ENCODE data around the gene PHLDA3.
"Not testable (repeated sequence)": the region's sequence is repeated elsewhere in the genome, so short reads cannot be mapped to it uniquely, and the experiment has no call there.

The PHLDA3 gene

GRCh38 chr1:201503397-201504176, 34.6 kb upstream of the PHLDA3 start:
- DNase-seq (ENCODE audit: low spot score), result peak; percentile 83

DNA sequence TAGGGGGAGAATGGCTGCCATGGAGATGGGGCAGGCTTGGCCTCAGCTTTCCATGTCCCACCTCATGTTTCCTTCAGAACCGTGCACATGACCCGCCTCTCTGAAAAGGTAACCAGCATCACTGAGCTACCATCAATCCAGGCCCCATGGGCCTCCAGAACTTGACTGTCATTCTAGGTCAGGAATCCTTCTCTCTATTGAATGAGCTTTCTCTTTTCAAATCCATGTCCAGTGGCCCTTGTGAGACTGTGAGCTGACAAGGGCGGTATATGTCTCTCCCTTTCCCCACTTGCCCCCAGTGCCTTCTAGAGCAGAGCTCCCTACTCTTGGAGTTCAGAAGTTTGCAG, 33.5 kb upstream of the PHLDA3 start:
- peak; percentile 0 for DNase-seq (ENCODE audit: low spot score)

DNA sequence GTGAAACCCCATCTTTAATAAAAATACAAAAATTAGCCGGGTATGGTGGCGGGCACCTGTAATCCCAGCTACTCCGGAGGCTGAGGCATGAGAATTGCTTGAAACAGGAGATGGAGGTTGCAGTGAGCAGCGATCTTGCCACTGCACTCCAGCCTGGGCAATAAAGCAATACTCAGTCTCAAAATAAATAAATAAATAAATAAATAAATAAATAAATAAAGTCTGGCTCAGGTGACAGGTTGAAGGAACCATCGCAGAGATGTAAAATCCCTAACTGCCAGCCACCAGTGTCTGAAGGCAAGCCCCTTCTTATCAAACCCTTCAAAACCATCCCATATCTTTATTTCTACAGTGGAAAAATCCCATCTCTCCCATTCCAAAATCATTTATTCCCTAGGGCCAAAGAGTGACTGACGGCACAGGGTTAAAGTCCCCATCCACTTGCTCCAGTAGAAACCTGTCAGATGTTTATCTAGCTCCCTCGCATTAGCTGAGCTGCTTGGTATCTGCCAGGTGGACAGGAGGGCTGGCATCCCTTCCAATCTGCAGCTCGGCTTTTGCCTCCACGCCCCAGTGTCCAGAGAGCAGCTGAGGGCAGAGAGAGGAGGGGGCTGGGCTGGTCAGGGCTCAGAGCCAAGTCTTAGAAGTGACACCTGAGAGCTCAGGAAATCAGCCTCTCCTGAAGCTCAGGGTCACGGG, 33.0 kb upstream of the PHLDA3 start:
- DNase-seq (ENCODE audit: low spot score), result peak; percentile 1

DNA sequence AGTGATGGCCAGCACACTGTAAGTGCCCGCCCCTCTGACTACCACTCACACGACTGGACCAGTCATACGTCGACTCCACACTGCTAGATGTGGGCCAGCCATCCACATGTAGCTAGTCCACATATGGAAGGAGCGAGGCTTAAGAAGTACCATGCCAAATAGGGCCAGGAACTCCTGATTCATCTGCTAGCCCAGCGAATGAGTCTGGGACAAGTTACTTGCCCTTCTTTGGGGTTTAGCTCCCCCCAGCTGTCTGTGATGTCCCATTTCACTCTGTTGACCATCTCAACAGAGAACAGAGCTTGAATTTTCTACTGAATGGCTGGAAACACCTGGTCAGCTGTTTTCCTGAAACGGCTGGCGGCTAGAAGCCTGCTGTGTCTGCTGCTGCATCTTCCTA, 32.2 kb upstream of the PHLDA3 start:
- DNase-seq (ENCODE audit: low spot score), result no peak

DNA sequence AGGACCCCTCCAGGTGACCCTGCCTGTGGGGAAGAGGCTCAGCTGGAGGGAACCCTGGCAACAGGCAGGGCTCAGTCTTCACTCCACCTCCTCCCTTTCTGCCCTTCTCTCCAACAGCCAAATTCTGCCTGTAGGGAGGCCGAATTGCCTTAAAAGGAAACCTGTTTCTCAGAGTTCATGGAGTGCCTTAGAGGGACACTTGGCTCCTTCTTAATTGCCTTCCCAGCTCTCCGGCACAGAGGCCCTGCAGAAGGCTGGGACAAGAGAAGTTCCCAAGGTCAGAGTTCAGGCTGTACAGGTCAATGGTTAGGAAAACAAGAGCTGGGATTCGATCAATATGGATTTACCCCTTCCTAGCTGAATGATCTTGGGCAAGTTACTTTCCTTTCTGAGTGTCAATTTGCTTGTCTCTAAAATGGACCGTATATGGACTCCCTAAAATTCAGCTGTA, 31.7 kb upstream of the PHLDA3 start:
- DNase-seq (ENCODE audit: low spot score), result no peak

DNA sequence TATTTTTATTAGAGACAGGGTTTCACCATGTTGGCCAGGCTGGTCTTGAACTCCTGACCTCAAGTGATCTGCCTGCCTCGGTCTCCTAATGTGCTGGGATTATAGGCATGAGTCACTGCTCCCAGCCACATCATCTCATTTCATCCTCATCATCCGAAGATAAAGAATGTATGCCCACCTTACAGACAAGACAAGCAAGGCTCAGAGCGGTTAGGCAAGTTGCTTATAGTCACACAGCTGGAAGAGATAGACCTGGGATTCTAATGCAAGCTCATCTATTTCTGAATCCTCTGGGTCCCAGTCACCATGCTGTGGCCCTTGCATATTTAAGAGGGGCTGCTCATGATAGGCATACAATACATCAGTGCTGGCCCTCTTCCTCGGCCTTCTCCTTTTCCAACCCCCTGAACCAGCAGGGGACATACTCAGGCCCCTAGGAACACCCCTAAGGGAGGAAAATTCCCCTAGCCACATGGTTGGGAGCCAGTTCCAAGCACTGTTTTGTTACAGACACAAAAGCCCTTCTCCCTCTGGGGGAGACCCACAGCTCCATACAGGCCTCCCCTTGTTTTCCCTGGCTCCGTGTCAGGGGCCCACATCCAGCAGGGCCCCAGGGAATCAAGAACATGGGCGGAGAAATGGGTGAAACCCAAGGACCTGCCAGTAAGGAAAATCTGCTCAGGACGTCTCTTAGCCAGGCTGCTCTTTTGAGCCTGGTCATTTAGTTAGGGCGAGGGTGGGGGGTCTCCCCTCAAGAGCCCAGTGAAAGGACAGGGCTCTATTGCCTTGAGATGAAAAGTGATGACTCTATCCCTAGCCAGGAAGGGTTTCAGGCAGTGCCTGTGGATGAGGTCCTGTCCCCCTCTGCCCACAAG, 31.0 kb upstream of the PHLDA3 start:
- no peak for DNase-seq (ENCODE audit: low spot score)

GRCh38 chr1:201499191-201499590, 30.2 kb upstream of the PHLDA3 start:
- no peak for DNase-seq (ENCODE audit: low spot score)

- no peak for DNase-seq (ENCODE audit: low spot score)
Observed at GRCh38 chr1:201498621-201499020, 29.6 kb upstream of the PHLDA3 start.

DNA sequence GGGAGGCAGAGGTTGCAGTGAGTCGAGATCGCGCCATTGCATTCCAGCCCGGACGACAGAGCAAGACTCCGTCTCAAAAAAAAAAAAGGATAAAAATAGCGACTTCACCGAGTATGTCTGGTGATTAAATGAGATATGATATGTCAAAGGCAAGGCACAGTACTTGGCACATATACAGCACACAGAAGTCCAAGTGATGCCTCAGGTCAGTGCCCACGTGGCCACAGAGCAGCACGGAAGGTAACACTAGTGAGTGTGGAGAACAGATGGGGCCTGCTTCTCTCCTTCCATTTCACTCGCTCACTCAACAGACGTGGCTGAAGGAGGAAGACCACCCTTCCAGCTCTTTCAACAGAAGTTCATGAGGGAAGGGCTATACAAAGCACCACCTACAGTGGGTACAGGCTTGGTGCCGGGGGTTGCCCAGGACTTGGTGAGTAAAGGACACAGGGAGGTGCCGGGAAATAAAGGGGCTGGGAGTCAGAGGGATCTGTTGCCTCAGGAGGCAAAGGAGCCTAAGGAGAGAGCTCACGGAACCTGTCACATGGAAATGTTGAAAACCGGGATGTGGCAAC, 29.0 kb upstream of the PHLDA3 start:
- DNase-seq (ENCODE audit: low spot score), result no peak

- DNase-seq (ENCODE audit: low spot score), result no peak
Observed at GRCh38 chr1:201496296-201496690, 27.3 kb upstream of the PHLDA3 start.

GRCh38 chr1:201495551-201496295, 26.7 kb upstream of the PHLDA3 start:
- no peak for DNase-seq (ENCODE audit: low spot score)

GRCh38 chr1:201493757-201494617, 25.0 kb upstream of the PHLDA3 start:
- no peak for DNase-seq (ENCODE audit: low spot score)

GRCh38 chr1:201493026-201493656, 24.2 kb upstream of the PHLDA3 start:
- not testable (repeated sequence) for DNase-seq (ENCODE audit: low spot score)

- no peak for DNase-seq (ENCODE audit: low spot score)
Observed at GRCh38 chr1:201491896-201492511, 23.0 kb upstream of the PHLDA3 start.

GRCh38 chr1:201490708-201491131, 21.7 kb upstream of the PHLDA3 start:
- no peak for DNase-seq (ENCODE audit: low spot score)

- DNase-seq (ENCODE audit: low spot score), result no peak
Observed at GRCh38 chr1:201489643-201490261, 20.8 kb upstream of the PHLDA3 start.

DNA sequence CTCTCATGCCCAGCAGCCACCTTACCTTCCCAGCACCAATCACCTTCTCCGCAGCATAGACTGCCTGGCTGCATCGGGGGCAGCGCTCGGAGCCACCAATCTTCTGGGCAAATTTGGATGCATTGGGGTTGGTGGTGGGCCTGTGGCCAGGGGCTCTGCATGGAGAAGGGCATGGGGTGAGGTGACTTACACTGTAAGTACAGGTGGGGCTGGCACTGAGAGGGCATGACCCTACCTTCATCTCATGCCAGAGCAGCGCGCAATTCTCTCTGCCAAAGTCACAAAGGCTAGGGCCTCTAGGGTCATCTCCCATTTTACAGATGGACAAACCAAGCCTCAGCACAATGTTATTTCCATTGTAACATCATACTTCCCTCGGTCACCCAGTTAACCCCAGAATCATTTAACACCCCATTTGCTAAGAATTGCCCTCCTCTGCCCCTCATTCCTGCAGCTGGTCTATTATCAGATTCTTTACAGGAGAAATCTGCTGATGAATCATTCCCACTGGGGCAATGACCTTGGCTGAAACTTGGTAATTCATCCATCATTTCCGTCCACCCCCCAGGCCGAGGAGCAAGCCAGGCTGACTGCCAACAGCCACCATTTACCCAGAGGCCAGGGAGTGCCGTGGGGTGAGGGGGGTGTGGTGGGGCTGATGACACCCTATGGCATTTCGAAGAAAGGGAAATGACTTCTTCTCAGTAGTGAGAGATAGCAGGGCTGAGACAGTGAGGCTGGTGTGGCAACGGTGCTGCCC, 20.0 kb upstream of the PHLDA3 start:
- peak; percentile 91 for DNase-seq (ENCODE audit: low spot score)

DNA sequence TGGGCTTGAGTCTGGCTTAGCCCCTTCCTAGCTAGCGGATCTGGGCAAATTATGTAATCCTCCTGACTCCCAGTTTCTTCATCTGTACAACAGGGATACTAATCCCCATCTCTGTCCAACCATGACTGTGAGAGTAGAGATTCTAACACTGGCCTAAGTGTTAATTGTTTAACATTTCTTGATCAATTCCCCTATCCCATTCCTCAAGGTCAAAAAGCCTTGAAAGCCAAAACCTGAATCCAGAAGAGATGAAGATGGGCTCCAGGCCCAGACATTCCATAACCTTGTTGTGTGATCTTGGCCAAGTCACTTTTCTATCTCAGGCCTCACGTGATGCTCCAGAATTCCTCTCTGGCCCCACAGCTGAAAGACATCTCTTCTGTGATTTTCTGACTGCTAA, 18.8 kb upstream of the PHLDA3 start:
- DNase-seq (ENCODE audit: low spot score), result no peak

All from AG08396 (cell line).